Heart left ventricle (tissue), 16 donors: Measurements from ENCODE around the gene SPOCK1. TPM values are rescaled to one million over a fixed set of nuclear protein-coding genes. Genes with fewer than 3 reads are reported as not detected.
A peak's percentile ranks its signal among the peaks of the same experiment; 100 is the strongest.

Source experiments
- ATAC-seq, 4 donors: fragments of 200-7000 bp; cut with Tn5 transposase; one replicate each; pipeline ENCODE4 v1.9.1; 2020 to 2022; ENCODE audit warnings: moderate library complexity in 4 of 4, mild to moderate bottlenecking in 3 of 4, moderate number of reproducible peaks in 1 of 4
- DNase-seq, 5 donors: peaks; one replicate each; pipeline ENCODE4 v3.0.0-alpha.2; 2020
- H3K27ac ChIP-seq, 12 donors: fragments of 200-600 bp; sonication (generic) in 4 of 12; one replicate each; pipeline versions ENCODE4 v1.5.0 to v1.8.0; 2016 to 2022; ENCODE audit warnings: mild to moderate bottlenecking in 2 of 12
- H3K27me3 ChIP-seq, 9 donors: fragments of 200-600 bp; sonication (generic) in 2 of 9; one replicate each; pipeline versions ENCODE4 v1.5.1 to v1.8.0; 2016 to 2022; ENCODE audit warnings: mild to moderate bottlenecking in 3 of 9
- H3K36me3 ChIP-seq, 9 donors: fragments of 200-600 bp; sonication (generic) in 2 of 9; one replicate each; pipeline versions ENCODE4 v1.5.0 to v1.8.0; 2018 to 2022; ENCODE audit warnings: mild to moderate bottlenecking in 2 of 9
- H3K4me1 ChIP-seq, 12 donors: fragments of 200-600 bp; sonication (generic) in 4 of 12; one replicate each; pipeline versions ENCODE4 v1.5.0 to v1.8.0; 2016 to 2022; ENCODE audit warnings: mild to moderate bottlenecking in 3 of 12
- H3K4me3 ChIP-seq, 12 donors: fragments of 200-600 bp; sonication (generic) in 4 of 12; one replicate each; pipeline versions ENCODE4 v1.5.0 to v1.8.0; 2017 to 2022; ENCODE audit warnings: mild to moderate bottlenecking in 9 of 12, moderate library complexity in 4 of 12
- H3K9me3 ChIP-seq, 12 donors: fragments of 200-600 bp; sonication (generic) in 4 of 12; one replicate each; pipeline versions ENCODE4 v1.5.0 to v1.8.0; 2016 to 2022; ENCODE audit warnings: mild to moderate bottlenecking in 1 of 12
- CTCF ChIP-seq, 12 donors: fragments of 200-600 bp; sonication (generic) in 4 of 12; IDR thresholded peaks; one replicate each; pipeline versions ENCODE4 v1.5.0 to v1.8.0; 2018 to 2022; ENCODE audit warnings: antibody characterized with exemption in 12 of 12, mild to moderate bottlenecking in 5 of 12
- POLR2A ChIP-seq, 2 donors: fragments of 450-650 bp; IDR thresholded peaks; one replicate each; pipeline ENCODE4 v1.6.1; 2017; ENCODE audit warnings: antibody characterized with exemption in 2 of 2, mild to moderate bottlenecking in 2 of 2, moderate library complexity in 2 of 2
- WGBS, 4 donors: extraction: QIAGEN DNeasy Blood & Tissue Kit in 2 of 4; methylation state at CpG; one replicate each; pipeline versions ENCODE4 v1.1.5 to v1.1.7; 2013 to 2018; 5-methylcytosine and 5-hydroxymethylcytosine counted together
- intact Hi-C, 10 donors: fragments of 100-400 bp; cut with DNase I; formaldehyde crosslinking; loops; one replicate each; pipeline versions ENCODE4 v1.11.1 to v1.14.2; 2022
- polyA plus RNA-seq, 2 donors: library from polyadenylated mRNA; stranded (reverse); fragments of 200-250 nt; gene quantifications; one replicate each; pipeline ENCODE4 v1.2.3, GENCODE V29; 2013
- total RNA-seq, 9 donors: library from RNA; depleted of rRNA in 2 of 9; stranded (reverse); fragments of >200 nt in 2 of 9; fragmentation: NEBNext Ultra II Directional in 3 of 9; extraction: Animal tissue kit (Norgen Biotek cat#: 25700) in 3 of 9; gene quantifications; one replicate each; pipeline versions ENCODE4 v1.1.0 to v1.2.4, GENCODE V29; 2016 to 2023
- donor health status: ischemic (EF 13 %, LVEDD 7.1; RV severe dilation, severe dysfunction).
- donor health status: healthy with polysubstance abuse.
- donor health status: DM: no; HTN: yes; CAD: no.
- donor health status: DM: no; HTN: no; CAD: no.
- donor health status: ischemic (EF 25% LVEDD 6.9; RV normal size, moderate dysfunction).
- donor health status: ischemic (EF 25% LVEDD 5.7; RV mildly dilated, moderate dysfunction).
- donor health status: healthy.
- donor health status: DM: yes; HTN: yes; CAD: no.
- donor health status: ischemic (EF 35%, LVEDD 5.7; RV mildly dilated, moderate dysfunction).
- donor health status: nonischemic (EF 11% LVEDD 7.7; RV severe dilation, severe dysfunction).
- donor health status: DM: yes; HTN: yes; CAD: no.
- donor health status: PGD.
- donor health status: ischemic (EF 29% LVEDD 5.4; RV normal size, mild dysfunction).
- donor health status: nonischemic (EF 23%, LVEDD 6.1; RV moderate dilation, normal function).

Gene SPOCK1
- total and polyA plus RNA-seq, 11 donors = 7.8 to 51.2 (median 19.9) TPM

GRCh38 chr5:137312011-137312410 lies 187.1 kb downstream of the SPOCK1 start:
- Histone ChIP-seq H3K27ac (no peak overlapping the region), H3K9me3 (no peaks in the 10 kb centered on the region), H3K4me1 (peaks cover 0 to 32% (median 9%) of the 10 kb centered on the region in 12 donors), H3K27me3 (no peaks in the 10 kb centered on the region), H3K4me3 (no peak overlapping the region), H3K36me3 (no peaks in the 10 kb centered on the region)
- DNase-seq (no peak), ATAC-seq (no peak)
- WGBS, 4 donors = 81 to 92% (median 87%) methylated on average over 2 of the region's 2 CpGs
- intact Hi-C loops = loop anchor here in 3 of 10 donors (10.0 kb wide), 2 partner anchors 293 to 507 kb away; no protein-coding TSS in a partner anchor
- TF ChIP-seq POLR2A (IDR thresholded peaks at IDR 0.05) (no peak), CTCF (IDR thresholded peaks at IDR 0.05) (no peak)

DNA sequence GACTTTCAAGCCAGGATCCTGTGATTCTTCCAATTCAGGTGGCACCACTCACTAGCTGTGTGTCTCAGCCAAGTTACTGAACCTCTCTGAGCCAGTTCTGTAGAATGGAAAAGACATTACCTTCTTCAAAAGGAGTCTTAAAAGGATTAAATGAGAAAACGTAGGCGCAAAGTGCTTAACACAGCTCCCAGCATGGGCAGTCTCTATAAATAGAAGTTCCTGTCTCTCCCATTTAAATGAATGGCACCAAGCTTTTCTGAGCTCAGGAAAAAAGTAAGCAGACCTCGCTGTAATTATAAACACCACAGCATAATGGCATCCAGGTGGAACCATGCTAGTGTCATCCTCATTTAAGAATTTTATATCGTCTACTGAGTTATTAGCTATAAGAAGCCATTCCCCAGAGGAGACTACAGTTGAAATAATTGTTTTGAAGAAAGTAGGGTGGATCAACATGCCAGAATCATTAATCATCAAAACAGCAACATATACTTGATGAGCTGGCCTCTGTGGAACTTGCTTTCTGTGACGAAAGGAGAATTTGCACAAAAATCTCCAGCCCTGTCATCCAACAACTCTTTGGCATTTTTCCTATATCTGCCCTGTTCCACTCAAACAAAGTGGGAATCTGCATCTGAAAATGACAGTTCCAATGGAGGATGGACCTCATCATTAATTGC lies 188.9 kb downstream of the SPOCK1 start:
- no peaks in the 10 kb centered on the region for H3K27me3 ChIP-seq
- peaks cover 0 to 18% (median 4%) of the 10 kb centered on the region in 12 donors for H3K4me1 ChIP-seq
- DNase-seq (no peak), ATAC-seq (peak in 1 of 4 donors; percentile 19)
- 44 to 51% (median 45%) methylated on average over 5 of the region's 5 CpGs for WGBS, 4 donors
- intact Hi-C loops = loop anchor here in 3 of 10 donors (10.0 kb wide), 2 partner anchors 295 to 505 kb away; no protein-coding TSS in a partner anchor
- H3K36me3 ChIP-seq = no peaks in the 10 kb centered on the region
- no peak overlapping the region for H3K4me3 ChIP-seq
- no peaks in the 10 kb centered on the region for H3K9me3 ChIP-seq
- no peak overlapping the region for H3K27ac ChIP-seq
- TF ChIP-seq POLR2A (IDR thresholded peaks at IDR 0.05) = no peak

- Histone ChIP-seq H3K9me3 (no peaks in the 10 kb centered on the region), H3K4me1 (peaks cover 0 to 18% (median 4%) of the 10 kb centered on the region in 12 donors), H3K36me3 (no peaks in the 10 kb centered on the region), H3K27ac (no peak overlapping the region), H3K27me3 (no peaks in the 10 kb centered on the region), H3K4me3 (no peak overlapping the region)
- ATAC-seq = no peak
- DNase-seq = no peak
- intact Hi-C loops = no loop called here
- TF ChIP-seq POLR2A (IDR thresholded peaks at IDR 0.05) = no peak
- TF ChIP-seq CTCF (IDR thresholded peaks at IDR 0.05) = no peak
- 81 to 98% (median 94%) methylated on average over 2 of the region's 2 CpGs for WGBS, 4 donors
Measured at GRCh38 chr5:137309290-137309689, 189.8 kb downstream of the SPOCK1 start.

GRCh38 chr5:137308311-137308710 lies 190.8 kb downstream of the SPOCK1 start:
- WGBS, 4 donors = 71 to 87% (median 83%) methylated on average over 3 of the region's 3 CpGs
- intact Hi-C loops = no loop called here
- peak overlapping the region in 1 of 12 donors; percentile 22 for H3K27ac ChIP-seq

More at GRCh38 chr5:137308311-137308710, 190.8 kb downstream of the SPOCK1 start:
- Histone ChIP-seq H3K4me1 (peaks cover 0 to 20% (median 6%) of the 10 kb centered on the region in 12 donors), H3K9me3 (no peaks in the 10 kb centered on the region), H3K4me3 (no peak overlapping the region), H3K27me3 (no peaks in the 10 kb centered on the region), H3K36me3 (no peaks in the 10 kb centered on the region)
- no peak for ATAC-seq
- DNase-seq = no peak
- TF ChIP-seq POLR2A (IDR thresholded peaks at IDR 0.05) = no peak
- no peak for TF ChIP-seq CTCF (IDR thresholded peaks at IDR 0.05)
